Inflammatory macrophage treated with lipopolysaccharide for 1 hour (primary cell): Measurements from ENCODE around the gene DPEP1.
"Not testable (repeated sequence)": the region's sequence is repeated elsewhere in the genome, so short reads cannot be mapped to it uniquely, and the experiment has no call there.

Source experiments
- DNase-seq, 2 donors: peaks; one replicate each; pipeline ENCODE4 v3.0.0-alpha.2; 2020 to 2022

The DPEP1 gene

DNA sequence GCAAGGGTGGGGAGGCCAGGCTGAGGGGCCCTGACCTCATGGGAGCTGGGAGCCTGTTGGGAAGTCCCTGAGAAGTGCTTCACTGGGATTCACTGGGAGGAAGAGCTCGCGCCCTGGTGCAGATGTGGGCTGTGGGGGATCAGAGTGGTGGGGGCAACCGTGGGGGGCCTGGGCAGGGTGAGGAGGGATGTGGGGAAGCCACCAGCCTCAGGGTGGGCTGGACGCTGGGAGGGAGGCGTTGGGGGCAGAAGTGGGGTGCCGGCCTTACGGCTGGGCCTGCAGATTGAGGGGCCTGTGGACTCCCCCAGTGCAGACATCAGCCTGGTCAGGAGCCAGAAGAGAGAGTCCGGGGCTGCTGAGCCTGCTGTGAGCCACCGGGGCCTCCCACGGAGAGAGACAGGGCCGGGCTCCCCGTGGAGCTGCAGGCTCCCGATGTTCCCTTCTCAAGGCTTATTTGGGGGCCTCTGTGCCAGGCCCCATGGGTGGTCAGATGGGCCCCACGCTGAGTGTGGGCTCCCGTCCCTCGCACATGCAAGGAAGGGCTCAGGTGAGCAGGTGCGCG lies 7.8 kb downstream of the DPEP1 start:
- DNase-seq: no peak

DNA sequence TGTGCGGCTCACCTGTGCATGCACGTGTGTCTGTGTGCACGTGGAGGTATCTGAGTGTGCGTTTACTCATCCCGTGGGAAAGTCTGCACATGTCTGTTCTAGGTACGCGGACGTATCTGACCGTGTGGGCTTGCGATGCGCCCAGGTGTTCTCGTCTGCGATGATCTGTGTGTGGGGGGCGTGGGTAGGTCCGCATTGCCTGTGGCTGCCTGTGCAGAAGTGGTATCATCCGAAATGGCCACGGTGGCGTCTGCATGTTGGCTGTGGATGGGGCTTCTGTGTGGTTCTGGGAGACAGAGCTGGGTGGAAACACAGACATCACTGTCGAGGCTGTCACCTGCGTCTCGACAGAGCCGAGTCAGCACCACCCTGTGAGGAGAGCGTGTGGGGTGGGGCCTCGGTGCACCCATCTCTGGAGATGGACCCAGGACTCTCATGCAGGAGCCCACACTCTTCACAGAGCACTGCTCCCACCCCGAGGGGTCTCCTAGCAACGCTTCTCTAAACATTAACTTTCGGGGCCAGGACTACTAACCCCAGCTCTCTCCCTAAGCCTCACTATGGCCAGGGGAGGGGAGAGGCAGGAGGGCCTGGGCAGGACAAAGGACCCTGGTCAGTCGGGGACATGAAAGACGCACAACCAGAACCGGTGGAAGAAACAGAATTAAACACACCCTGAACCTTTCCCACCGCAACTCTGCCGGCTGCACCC lies 8.4 kb downstream of the DPEP1 start:
- DNase-seq: no peak

DNA sequence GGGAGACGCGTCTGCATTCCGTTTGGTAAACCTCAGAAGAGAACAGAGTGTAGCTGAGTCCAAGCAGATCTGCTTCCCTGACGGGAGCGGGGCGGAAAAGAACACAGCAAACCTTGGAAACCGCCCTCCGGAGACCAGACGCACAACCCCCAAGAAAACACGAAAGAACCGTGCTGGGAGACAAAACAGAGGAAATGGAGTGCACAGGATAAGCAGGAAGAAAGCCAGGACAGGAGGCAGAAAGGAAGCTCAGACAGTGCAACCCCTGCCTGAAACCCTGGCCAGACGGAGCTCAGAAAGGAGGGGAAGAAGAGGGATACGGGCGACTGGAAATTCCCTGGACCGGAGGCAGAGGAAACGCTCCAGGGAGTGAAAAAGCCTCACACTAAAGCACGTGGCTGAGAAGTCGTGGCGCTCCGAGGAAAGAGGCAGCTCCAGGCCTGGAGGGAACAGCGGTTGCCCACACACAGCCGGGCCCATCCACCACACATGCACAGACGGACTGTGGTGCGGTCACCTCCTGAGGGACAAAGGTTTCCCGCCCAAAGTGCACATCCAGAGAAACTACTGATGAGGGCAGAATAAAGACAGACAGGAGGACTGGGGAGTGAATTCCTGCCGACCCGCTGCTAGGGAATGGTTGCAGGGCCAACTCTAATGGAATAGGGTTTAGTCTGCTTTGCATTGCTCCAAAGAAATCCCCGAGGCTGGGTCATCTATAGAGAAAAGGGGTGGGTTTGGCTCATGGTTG lies 10.2 kb downstream of the DPEP1 start:
- DNase-seq: no peak

DNA sequence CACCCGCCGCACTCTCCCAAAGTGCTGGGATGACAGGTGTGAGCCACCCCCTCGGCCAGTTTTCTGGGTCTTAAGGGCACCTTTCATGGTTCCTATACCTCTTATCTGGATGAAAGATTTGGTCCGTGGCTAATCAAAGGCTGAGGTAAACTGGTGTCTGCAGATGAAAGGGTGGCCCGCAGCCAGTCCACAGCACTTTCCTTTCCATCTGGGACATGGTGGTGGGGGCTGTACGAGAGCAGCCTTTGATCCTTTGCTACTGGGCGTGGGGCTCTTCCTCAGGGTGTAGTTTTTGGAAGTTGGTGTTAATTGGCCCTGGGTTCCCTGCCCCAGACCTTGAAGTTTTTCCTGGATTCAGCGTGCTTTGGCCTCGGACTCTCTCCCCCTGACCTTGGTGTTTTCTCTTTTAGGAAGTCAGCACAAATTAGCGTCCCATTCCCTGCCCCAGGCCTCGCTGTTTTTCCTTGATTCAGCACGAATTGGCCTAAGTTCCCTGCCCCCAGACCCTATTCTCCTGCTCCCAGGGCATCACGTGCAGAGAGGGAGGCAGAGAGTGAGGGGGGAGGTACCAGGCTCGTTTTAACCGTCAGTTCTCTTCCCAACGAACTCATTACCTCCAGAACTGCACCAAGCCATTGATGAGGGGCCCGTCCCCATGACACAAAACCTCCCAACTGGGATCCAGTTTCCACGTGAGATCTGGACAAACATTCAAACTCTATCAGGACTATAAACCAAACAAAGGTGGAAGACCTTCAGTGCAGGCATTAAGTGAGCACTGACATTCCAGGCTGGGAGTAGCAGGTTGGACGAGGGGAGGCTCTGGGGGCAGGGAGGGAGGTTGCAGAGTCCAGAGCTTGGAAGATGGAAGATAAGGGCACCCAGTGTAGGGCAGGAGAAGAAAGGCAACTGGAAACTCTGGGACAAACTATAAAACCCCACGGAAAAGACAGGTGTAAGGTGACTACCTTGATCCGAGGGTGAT lies 11.6 kb downstream of the DPEP1 start:
- DNase-seq: no peak

DNA sequence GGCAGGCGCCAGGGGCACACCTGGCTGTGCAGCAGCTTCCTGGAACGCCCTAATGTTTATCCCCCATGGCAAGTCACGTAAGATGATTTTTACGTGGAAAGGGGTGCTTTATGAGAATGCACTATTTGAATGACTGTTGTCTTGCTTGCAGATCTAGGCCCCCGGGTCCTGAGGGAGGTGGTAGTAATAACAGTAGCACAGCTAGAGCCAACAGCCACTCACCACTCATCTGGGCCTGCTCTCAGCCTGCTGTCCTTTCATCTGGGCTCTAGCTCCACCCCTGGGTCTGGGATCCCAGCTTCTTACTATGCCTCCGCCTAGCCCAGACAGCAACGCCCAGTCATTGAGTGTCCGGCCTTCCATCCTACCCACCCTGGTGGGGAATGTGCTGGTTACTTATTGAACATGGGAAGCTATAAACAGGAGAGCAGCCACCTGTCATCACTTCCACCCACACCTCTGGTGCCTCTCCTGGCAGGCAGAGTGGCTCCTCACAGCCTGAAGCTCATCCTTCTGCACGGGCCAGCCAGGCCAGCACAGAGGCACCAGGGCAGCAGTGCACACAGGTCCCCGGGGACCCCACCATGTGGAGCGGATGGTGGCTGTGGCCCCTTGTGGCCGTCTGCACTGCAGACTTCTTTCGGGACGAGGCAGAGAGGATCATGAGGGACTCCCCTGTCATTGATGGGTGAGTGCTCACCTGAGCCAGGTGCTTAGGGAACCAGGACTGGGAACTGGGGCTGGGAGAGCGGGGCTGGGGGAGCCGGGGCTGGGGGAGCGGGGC lies 16.6 kb downstream of the DPEP1 start:
- DNase-seq: no peak

GRCh38 chr16:89633064-89633631 lies 19.7 kb downstream of the DPEP1 start:
- no peak for DNase-seq

DNA sequence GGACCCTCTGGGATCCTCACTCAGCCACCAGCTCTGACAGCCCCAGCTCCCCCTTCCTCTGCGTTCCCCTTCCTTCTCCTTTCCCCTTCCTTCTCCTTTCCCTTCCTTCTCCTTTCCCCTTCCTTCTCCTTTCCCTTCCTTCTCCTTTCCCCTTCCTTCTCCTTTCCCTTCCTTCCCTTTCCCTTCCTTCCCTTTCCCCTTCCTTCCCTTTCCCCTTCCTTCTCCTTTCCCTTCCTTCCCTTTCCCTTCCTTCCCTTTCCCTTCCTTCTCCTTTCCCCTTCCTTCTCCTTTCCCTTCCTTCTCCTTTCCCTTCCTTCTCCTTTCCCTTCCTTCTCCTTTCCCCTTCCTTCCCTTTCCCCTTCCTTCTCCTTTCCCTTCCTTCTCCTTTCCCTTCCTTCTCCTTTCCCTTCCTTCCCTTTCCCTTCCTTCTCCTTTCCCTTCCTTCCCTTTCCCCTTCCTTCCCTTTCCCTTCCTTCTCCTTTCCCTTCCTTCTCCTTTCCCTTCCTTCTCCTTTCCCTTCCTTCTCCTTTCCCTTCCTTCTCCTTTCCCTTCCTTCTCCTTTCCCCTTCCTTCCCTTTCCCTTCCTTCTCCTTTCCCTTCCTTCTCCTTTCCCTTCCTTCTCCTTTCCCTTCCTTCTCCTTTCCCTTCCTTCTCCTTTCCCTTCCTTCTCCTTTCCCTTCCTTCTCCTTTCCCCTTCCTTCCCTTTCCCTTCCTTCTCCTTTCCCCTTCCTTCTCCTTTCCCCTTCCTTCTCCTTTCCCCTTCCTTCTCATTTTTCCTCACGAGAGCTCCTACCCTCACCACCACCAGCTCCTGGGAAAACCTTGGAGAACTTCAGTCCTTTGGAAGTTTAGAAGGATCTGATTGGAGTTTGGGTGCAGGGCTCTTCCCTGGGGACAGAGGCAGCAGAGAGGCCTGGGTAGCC lies 21.3 kb downstream of the DPEP1 start:
- DNase-seq: not testable (repeated sequence)

DNA sequence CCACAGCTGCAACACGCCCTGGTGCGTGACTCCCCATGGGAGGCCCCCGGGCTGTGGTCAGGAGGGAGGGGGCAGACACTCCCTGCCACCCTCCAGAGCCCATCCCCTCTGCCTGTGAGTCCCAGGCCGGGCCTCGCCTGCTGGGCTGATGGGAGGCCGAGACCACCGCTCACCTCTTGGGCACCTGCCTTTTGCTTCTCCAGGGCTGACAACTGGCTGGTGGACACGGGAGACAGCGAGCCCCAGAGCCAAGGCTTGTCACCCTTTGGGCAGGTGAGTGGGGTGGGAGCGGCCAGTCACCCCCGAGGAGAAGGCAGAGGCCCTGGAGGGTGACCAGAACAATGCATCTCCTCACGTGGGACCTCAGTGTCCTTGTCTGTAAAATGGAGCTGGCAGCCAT lies 23.2 kb downstream of the DPEP1 start:
- no peak for DNase-seq

DNA sequence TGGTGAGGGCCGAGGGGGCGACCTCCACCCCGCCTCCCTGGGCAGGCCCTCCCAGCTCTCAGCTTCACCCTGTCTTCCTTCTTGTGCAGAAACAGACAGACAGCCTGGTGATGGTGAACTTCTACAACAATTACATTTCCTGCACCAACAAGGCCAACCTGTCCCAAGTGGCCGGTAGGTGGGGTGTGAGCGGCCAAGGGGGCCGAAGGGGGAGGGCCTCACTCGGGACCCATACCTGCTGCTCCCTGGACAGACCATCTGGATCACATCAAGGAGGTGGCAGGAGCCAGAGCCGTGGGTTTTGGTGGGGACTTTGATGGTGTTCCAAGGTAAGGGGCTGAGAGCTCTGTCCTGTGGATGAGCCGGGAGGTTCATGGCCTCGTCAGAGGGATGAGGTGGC lies 23.9 kb downstream of the DPEP1 start:
- DNase-seq: no peak

DNA sequence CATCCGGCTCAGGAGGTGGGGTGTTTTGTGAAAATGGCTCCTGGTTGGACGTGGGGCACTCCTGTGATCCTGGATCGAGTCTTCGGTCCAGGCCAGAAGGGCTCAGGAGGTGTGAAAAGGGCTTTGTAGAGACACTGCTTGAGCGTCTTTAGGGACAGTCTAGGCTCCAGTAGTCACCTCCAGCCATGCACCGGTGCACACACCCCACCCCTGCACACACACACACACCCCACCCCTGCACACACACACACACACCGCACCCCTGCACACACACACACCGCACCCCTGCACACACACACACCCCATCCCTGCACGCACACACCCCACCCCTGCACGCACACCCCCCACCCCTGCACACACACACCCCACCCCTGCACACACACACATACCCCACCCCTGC lies 25.0 kb downstream of the DPEP1 start:
- DNase-seq: no peak

GRCh38 chr16:89639385-89639784 lies 25.9 kb downstream of the DPEP1 start:
- DNase-seq: no peak

GRCh38 chr16:89641458-89642119 lies 28.1 kb downstream of the DPEP1 start:
- no peak for DNase-seq

- DNase-seq: no peak
Observed at GRCh38 chr16:89642574-89642973, 29.1 kb downstream of the DPEP1 start.

DNA sequence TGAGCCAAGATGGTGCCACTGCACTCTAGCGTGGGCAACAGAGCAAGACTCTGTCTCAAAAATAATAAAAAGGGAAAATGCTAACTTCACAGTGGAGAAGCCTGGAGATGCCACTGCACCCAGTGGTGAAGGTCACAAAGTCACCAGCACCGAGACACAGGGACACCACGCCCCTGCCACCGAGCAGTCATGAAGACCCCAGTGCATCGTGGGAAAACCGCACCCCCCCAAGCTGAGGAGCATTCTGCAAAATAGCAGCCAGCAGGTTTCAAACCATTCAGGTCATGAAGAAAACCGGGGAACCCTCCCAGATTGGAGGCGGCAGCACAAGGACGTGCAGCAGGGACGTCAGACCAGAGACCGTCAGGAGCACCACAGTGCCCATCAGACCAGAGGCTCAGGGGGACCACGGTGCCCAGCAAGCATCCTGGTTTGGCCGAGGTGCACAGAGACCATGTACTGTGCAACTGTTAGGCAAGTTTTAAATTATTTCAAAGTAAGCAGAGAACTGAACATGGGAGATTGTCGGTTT lies 30.4 kb downstream of the DPEP1 start:
- no peak for DNase-seq

DNA sequence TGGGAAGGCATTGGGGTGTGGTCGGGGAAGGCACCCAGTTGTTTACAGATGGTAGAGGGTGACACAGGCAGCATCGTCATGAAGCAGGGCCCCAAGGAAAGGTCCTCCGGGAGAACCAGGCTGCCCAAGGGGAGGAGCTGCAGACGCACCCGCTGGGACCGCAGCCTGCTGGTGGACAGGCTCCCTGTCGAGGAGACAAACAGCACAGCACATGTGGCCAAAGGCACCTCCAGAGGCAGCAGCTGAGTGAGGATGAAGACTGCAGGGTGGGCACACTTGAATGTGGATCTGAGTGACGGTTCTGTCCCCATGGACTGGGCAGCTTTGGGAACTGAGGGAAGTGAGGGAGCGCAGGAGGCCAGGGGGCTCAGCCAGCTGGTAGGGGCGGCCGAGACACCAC lies 31.7 kb downstream of the DPEP1 start:
- DNase-seq: no peak

DNA sequence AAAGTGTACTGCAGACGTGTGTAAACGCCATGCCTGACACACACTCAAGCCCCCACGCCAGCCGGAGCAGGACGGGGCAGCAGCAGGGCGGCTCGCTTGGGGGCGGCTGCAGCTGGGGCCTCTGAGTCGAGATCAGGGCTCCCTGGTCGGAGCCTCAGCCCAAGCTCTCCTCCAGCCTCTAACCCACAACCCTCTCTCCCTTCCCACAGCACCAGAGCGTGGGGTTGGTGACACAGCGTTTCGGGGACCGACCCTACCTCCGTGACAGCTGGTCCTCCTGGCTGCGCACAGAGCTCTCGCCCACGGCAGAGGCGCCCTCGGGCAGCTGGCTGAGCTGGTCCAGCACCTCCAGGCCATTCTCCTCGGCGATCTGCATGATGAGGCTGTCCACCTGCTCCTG lies 32.8 kb downstream of the DPEP1 start:
- DNase-seq: no peak

DNA sequence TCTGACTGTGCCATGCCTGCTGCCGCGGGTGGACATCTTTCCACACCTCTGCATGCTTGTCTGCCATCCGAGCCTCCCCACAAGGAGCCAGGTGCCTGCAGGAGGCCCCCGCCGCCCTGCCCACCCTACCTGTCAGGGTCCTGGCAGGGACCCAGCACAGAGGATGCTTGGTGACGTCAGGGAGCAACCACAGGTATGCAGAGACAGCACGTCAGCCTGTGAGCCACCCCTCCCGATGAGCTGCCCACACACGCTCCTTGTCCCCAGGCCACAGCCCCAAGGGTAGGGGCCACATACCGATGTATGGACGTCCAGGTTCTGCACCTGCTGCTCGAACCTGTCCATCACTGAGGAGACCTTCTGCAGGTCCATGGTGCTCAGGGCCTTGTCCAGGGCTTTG lies 33.5 kb downstream of the DPEP1 start:
- DNase-seq: no peak

GRCh38 chr16:89651584-89651983 lies 38.1 kb downstream of the DPEP1 start:
- DNase-seq: no peak

GRCh38 chr16:89653656-89654295 lies 40.3 kb downstream of the DPEP1 start:
- DNase-seq: no peak
